Measurements from ENCODE around the gene HOXB2. TPM values are rescaled to one million over a fixed set of nuclear protein-coding genes. Genes with fewer than 3 reads are reported as not detected.
"Not testable (repeated sequence)": the region's sequence is repeated elsewhere in the genome, so short reads cannot be mapped to it uniquely, and the experiment has no call there.

HOXB2 gene
- total RNA-seq, 1 donor from 2014 or later = 5.6 TPM

- Histone ChIP-seq H3K27me3 (ENCODE audit: low read depth) (peaks cover 40% of the 10 kb centered on the region), H3K4me1 (no peaks in the 10 kb centered on the region), H3K9me3 (no peaks in the 10 kb centered on the region), H3K4me3 (no peak overlapping the region), H3K36me3 (no peaks in the 10 kb centered on the region), H3K27ac (no peak overlapping the region)
- ATAC-seq (no peak), DNase-seq (no peak)
- TF ChIP-seq, protein P1, sequence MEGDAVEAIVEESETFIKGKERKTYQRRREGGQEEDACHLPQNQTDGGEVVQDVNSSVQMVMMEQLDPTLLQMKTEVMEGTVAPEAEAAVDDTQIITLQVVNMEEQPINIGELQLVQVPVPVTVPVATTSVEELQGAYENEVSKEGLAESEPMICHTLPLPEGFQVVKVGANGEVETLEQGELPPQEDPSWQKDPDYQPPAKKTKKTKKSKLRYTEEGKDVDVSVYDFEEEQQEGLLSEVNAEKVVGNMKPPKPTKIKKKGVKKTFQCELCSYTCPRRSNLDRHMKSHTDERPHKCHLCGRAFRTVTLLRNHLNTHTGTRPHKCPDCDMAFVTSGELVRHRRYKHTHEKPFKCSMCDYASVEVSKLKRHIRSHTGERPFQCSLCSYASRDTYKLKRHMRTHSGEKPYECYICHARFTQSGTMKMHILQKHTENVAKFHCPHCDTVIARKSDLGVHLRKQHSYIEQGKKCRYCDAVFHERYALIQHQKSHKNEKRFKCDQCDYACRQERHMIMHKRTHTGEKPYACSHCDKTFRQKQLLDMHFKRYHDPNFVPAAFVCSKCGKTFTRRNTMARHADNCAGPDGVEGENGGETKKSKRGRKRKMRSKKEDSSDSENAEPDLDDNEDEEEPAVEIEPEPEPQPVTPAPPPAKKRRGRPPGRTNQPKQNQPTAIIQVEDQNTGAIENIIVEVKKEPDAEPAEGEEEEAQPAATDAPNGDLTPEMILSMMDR (IDR thresholded peaks at IDR 0.05) = no peak
- intact Hi-C loops (cut with DNase I) = no loop called here
Measured at GRCh38 chr17:48537316-48537715, 7.6 kb downstream of the HOXB2 start.

DNA sequence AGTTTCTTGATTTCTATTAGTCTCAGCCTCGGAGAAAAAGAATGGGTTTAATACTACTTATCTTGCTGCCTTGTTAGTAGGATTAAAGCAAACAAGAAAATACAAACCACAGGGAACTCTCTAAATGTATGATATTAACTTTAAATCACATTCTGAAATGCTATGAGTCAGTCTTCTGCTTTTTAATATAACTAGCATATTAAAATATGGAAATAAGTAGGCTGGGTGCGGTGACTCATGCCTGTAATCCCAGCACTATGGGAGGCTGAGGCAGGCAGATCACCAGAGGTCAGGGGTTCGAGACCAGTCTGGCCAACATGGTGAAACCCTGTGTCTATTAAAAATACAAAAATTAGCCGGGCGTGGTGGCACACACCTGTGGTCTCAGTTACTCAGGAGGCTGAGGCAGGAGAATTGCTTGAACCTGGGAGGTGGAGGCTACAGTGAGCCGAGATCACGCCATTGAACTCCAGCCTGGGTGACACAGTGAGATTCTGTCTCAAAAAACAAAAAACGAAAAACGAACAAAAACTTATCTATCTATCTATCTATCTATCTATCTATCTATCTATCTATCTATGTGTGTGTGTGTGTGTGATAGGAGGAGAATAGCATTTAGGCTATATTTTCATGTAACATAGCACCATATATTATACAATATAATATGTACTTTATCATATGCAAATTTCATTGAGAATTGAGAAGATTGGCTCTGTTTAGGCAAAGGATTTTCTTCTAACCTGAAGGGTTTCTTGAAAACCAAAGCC lies 8.9 kb downstream of the HOXB2 start:
- DNase-seq; H3K27ac ChIP-seq; H3K9me3 ChIP-seq; H3K4me3 ChIP-seq; ATAC-seq; H3K4me1 ChIP-seq; H3K36me3 ChIP-seq; intact Hi-C loops (cut with DNase I): not testable (repeated sequence)
- H3K27me3 ChIP-seq (ENCODE audit: low read depth) = peaks cover 28% of the 10 kb centered on the region

DNA sequence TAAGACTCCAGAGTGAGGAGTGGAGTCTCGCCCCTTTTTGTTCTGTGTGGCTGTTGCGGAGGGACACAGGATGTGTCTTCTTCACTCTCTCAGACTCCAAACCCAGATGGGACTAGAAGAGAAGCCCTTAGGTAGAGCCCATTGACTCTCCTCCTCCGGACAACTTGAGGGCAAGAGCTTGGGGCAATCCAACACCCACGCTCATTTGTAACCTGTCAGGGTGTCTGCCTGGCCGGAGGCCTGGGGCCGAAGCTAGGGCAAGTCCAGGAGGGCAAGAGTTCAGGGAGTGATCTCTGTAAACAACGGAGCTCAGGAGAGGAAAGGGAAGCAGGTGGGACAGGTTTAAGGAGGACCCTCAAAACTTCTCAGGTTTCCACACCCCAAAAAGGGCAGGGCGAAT lies 12.6 kb downstream of the HOXB2 start:
- TF ChIP-seq, protein P1 (IDR thresholded peaks at IDR 0.05) = no peak
- Histone ChIP-seq H3K27me3 (ENCODE audit: low read depth) (peaks cover 26% of the 10 kb centered on the region), H3K4me1 (no peaks in the 10 kb centered on the region), H3K9me3 (no peaks in the 10 kb centered on the region), H3K27ac (no peak overlapping the region), H3K36me3 (no peaks in the 10 kb centered on the region), H3K4me3 (no peak overlapping the region)
- DNase-seq = no peak
- ATAC-seq = no peak
- intact Hi-C loops (cut with DNase I) = no loop called here

GRCh38 chr17:48530887-48531272 lies 14.0 kb downstream of the HOXB2 start, which contains the start of gene HOXB1:
Gene HOXB1, minus strand, starts transcription at chr17:48531011. Its CDS starts 107 bp downstream, at chr17:48530904.
- DNase-seq = no peak
- Histone ChIP-seq H3K27ac (no peak within 1 kb of the TSS), H3K27me3 (ENCODE audit: low read depth) (peaks cover 40% of the 10 kb centered on the region), H3K9me3 (no peaks in the 10 kb centered on the region), H3K4me1 (no peaks in the 10 kb centered on the region), H3K36me3 (no peaks in the 10 kb centered on the region), H3K4me3 (no peak within 1 kb of the TSS)
- no peak for ATAC-seq
- intact Hi-C loops (cut with DNase I) = no loop called here
- TF ChIP-seq, protein P1 (IDR thresholded peaks at IDR 0.05) = no peak

DNA sequence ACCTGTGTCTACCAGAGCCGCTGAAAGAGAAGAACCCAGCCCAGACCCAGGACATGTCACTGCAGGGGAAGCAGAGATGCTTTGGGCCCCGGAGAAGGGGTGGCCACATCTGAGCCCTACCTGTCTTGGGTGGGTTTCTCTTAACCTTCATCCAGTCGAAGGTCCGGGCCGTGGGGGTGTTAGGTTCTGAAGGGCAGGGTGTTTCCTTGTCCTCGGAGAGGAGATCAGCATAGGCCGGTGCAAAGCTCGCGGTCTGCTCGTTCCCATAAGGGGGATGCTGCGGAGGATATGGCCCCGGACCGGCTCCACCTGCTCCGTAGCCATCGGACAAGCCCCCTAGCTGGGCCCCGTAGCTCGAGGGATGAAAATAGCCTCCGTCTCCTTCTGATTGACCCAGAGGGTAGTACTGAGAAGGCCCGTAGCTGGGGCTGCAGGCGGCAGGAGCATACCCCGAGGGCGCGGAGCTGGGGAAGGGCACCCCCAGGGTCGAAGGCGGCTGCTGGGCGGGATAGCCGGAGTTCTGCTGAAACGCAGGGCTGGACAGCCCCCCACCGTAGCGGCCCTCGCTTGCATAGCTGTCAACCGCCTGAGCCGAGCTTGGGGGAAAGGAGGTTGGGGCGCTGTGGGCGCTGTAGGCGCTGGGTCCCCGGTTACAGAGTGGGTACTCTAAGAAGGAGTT lies 14.6 kb downstream of the HOXB2 start:
- Histone ChIP-seq H3K4me1 (no peaks in the 10 kb centered on the region), H3K27ac (no peak overlapping the region), H3K4me3 (no peak overlapping the region), H3K36me3 (no peaks in the 10 kb centered on the region), H3K9me3 (no peaks in the 10 kb centered on the region), H3K27me3 (ENCODE audit: low read depth) (peaks cover 41% of the 10 kb centered on the region)
- intact Hi-C loops (cut with DNase I) = no loop called here
- ATAC-seq (peak in 1 of 2 donors; percentile 21), DNase-seq (no peak)
- TF ChIP-seq, protein P1 (IDR thresholded peaks at IDR 0.05) = no peak

GRCh38 chr17:48529683-48530009 lies 15.3 kb downstream of the HOXB2 start:
- no peaks in the 10 kb centered on the region for H3K4me1 ChIP-seq
- H3K9me3 ChIP-seq = no peaks in the 10 kb centered on the region
- no peaks in the 10 kb centered on the region for H3K36me3 ChIP-seq
- intact Hi-C loops (cut with DNase I) = no loop called here
- H3K27me3 ChIP-seq (ENCODE audit: low read depth) = peaks cover 46% of the 10 kb centered on the region
- TF ChIP-seq, protein P1 (IDR thresholded peaks at IDR 0.05) = no peak
- ATAC-seq = no peak
- no peak for DNase-seq
- no peak overlapping the region for H3K4me3 ChIP-seq
- H3K27ac ChIP-seq = no peak overlapping the region

All from lower lobe of right lung (tissue), 2 donors.